ENCODE measurements around the gene LAMA2. TPM values are rescaled to one million over a fixed set of nuclear protein-coding genes. Genes with fewer than 3 reads are reported as not detected.

LAMA2 gene
- total RNA-seq, 1 experiment from 2014 or later = 0.28 TPM

- intact Hi-C loops (cut with micrococcal nuclease; ENCODE audit: unreplicated experiment) = no loop called here
Measured at GRCh38 chr6:129181001-129181400, 298.1 kb downstream of the LAMA2 start.

GRCh38 chr6:129183187-129183591 lies 300.3 kb downstream of the LAMA2 start:
- DNase-seq (ENCODE audit: low read depth, low spot score) (no peak), ATAC-seq (no peak)
- ChIA-PET CTCF (no interaction called here), POLR2A (no interaction called here)
- Histone ChIP-seq H3K4me3 (ENCODE audit: low read depth in 2 of 2, low read length in 2 of 2) (no peak overlapping the region), H3K27me3 (ENCODE audit: control insufficient read depth, insufficient read depth, low read length) (no peaks in the 10 kb centered on the region), H3K27ac (ENCODE audit: low read length) (peak overlapping the region; percentile 17; the same call in 1 of the 2 replicates), H3K9me3 (ENCODE audit: control insufficient read depth, insufficient read depth, low read depth, low read length) (no peaks in the 10 kb centered on the region), H3K36me3 (ENCODE audit: control insufficient read depth, insufficient read depth, low read length) (no peaks in the 10 kb centered on the region; the same call in 1 of the 2 replicates), H3K4me1 (ENCODE audit: control insufficient read depth, insufficient read depth, low read length) (no peaks in the 10 kb centered on the region)
- BruUV-seq (replicated peaks) = no TSS peak
- in situ Hi-C loops (cut with HindIII; ENCODE audit: low pct_unique_long_range_greater_than_20kb, low sequenced_read_pairs) = no loop called here
- intact Hi-C loops (cut with micrococcal nuclease; ENCODE audit: unreplicated experiment) = no loop called here
- TF ChIP-seq SIN3A (IDR thresholded peaks at IDR 0.05; ENCODE audit: borderline replicate concordance, insufficient read depth, low read depth, low read length) = no peak
- TF ChIP-seq REST (IDR thresholded peaks at IDR 0.05; ENCODE audit: insufficient read depth in 1 of 2, low read depth in 2 of 2, low read length in 1 of 2) = no peak
- no peak for TF ChIP-seq POLR2AphosphoS5 (IDR thresholded peaks at IDR 0.05; ENCODE audit: low read depth, low read length)
- TF ChIP-seq TCF7L2 (IDR thresholded peaks at IDR 0.05; ENCODE audit: low read depth, low read length) = no peak
- no peak for TF ChIP-seq CTCF (IDR thresholded peaks at IDR 0.05)

More at GRCh38 chr6:129181001-129181400, 298.1 kb downstream of the LAMA2 start:
- POLR2A ChIA-PET = no interaction called here
- no peak for TF ChIP-seq REST (IDR thresholded peaks at IDR 0.05; ENCODE audit: insufficient read depth in 1 of 2, low read depth in 2 of 2, low read length in 1 of 2)
- TF ChIP-seq TCF7L2 (IDR thresholded peaks at IDR 0.05; ENCODE audit: low read depth, low read length) = no peak
- TF ChIP-seq CTCF (IDR thresholded peaks at IDR 0.05) = no peak
- TF ChIP-seq POLR2AphosphoS5 (IDR thresholded peaks at IDR 0.05; ENCODE audit: low read depth, low read length) = no peak
- no peak for TF ChIP-seq SIN3A (IDR thresholded peaks at IDR 0.05; ENCODE audit: borderline replicate concordance, insufficient read depth, low read depth, low read length)
- no peaks in the 10 kb centered on the region for H3K9me3 ChIP-seq (ENCODE audit: control insufficient read depth, insufficient read depth, low read depth, low read length)
- H3K36me3 ChIP-seq (ENCODE audit: control insufficient read depth, insufficient read depth, low read length) = no peaks in the 10 kb centered on the region; the same call in 1 of the 2 replicates
- ATAC-seq (no peak), DNase-seq (ENCODE audit: low read depth, low spot score) (no peak)
- in situ Hi-C loops (cut with HindIII; ENCODE audit: low pct_unique_long_range_greater_than_20kb, low sequenced_read_pairs) = no loop called here
- no peaks in the 10 kb centered on the region for H3K27me3 ChIP-seq (ENCODE audit: control insufficient read depth, insufficient read depth, low read length)
- no TSS peak for BruUV-seq (replicated peaks)
- H3K4me3 ChIP-seq (ENCODE audit: low read depth in 2 of 2, low read length in 2 of 2) = no peak overlapping the region
- no peaks in the 10 kb centered on the region for H3K4me1 ChIP-seq (ENCODE audit: control insufficient read depth, insufficient read depth, low read length)
- no peak overlapping the region for H3K27ac ChIP-seq (ENCODE audit: low read length)
- CTCF ChIA-PET = no interaction called here
